Gastroesophageal sphincter (tissue), 3 donors: ENCODE measurements around the gene R3HDM2.

Source experiments
- EP300 ChIP-seq: sonication (generic); formaldehyde crosslinking; IDR thresholded peaks from one replicate; pipeline ENCODE4 v1.6.1; 2017; ENCODE audit warnings: antibody characterized with exemption, mild to moderate bottlenecking
- POLR2A ChIP-seq, 2 donors: fragments of 450-650 bp; IDR thresholded peaks; one replicate each; pipeline ENCODE4 v1.6.1; 2017; ENCODE audit warnings: antibody characterized with exemption in 2 of 2, mild to moderate bottlenecking in 2 of 2, moderate library complexity in 1 of 2
- POLR2AphosphoS5 ChIP-seq: sonication (generic); formaldehyde crosslinking; IDR thresholded peaks from one replicate; pipeline ENCODE4 v1.6.1; 2017; ENCODE audit warnings: antibody characterized with exemption
- TF ChIP-seq, protein P1 (sequence below), 4 experiments: fragments of 200-600 bp in 2 of 4; fragments of 450-650 bp in 2 of 4; sonication (generic) in 1 of 4; IDR thresholded peaks; one replicate each; pipeline ENCODE4 v1.5.1; 2017 to 2019; ENCODE audit warnings: antibody characterized with exemption in 4 of 4, mild to moderate bottlenecking in 2 of 4, moderate library complexity in 2 of 4

DNA sequence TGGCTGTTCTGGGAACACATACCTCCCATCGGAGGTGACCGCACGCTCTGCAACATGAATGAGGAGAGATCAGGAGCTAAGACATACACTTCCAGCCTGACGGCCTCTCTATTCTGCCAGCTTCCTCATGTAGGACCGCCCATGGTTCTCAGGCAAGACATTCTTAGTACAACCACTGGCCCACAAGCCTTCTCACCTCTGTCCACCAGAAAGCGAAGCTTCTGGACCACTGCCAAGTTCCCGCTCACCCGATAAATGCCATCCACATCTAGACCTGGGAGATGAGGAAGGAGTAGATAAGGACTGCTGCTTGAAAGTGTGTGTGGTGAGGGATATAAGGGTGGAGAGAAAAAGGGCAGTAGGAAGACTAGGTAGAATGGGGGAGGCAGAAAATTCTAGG, 43.6 kb upstream of the R3HDM2 start:
- TF ChIP-seq EP300 (no peak), POLR2A (IDR thresholded peaks at IDR 0.05) (no peak), POLR2AphosphoS5 (no peak)
- TF ChIP-seq, protein P1, sequence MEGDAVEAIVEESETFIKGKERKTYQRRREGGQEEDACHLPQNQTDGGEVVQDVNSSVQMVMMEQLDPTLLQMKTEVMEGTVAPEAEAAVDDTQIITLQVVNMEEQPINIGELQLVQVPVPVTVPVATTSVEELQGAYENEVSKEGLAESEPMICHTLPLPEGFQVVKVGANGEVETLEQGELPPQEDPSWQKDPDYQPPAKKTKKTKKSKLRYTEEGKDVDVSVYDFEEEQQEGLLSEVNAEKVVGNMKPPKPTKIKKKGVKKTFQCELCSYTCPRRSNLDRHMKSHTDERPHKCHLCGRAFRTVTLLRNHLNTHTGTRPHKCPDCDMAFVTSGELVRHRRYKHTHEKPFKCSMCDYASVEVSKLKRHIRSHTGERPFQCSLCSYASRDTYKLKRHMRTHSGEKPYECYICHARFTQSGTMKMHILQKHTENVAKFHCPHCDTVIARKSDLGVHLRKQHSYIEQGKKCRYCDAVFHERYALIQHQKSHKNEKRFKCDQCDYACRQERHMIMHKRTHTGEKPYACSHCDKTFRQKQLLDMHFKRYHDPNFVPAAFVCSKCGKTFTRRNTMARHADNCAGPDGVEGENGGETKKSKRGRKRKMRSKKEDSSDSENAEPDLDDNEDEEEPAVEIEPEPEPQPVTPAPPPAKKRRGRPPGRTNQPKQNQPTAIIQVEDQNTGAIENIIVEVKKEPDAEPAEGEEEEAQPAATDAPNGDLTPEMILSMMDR (IDR thresholded peaks at IDR 0.05): no peak
